Measurements from ENCODE around the gene C1orf21.

C1orf21 gene

DNA sequence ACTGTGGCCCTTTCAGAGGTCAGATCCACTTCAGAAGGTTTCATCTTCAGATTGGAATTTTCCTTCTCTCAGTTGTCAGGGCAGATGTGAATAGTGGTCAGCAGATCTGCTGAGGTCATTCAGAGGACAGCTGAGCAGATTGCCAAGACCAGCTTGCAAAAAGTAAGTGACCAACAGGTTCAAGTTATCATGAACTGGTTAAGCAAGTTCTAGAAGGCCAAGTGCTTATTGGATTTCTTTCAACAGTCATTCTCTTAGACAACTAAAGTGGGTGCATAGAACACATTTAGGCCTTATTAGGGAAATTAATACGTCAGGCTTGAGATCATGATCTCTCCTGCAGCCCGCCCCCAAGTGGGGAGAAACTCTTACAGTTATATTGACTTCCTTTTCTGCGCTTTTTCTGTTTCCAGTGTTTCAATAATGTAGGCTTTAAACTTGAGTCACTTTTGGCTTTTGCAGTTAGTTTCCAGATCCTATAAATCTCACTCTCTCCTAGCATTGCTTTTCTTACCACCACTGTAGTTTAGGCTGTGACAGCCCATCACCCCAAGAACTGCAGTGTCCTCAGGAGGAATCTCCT is 96.4 kb downstream of the C1orf21 start:
- Histone ChIP-seq H3K9me3 (ENCODE audit: control insufficient read depth, insufficient read depth, low read depth, low read length) (no peaks in the 10 kb centered on the region), H3K9ac (ENCODE audit: low read length) (no peak overlapping the region), H3K27me3 (ENCODE audit: control insufficient read depth, insufficient read depth, low read length) (no peaks in the 10 kb centered on the region), H3K4me3 (ENCODE audit: low read depth, low read length) (no peak overlapping the region), H3K27ac (ENCODE audit: low read depth, low read length) (no peak overlapping the region), H3K4me1 (ENCODE audit: control insufficient read depth, insufficient read depth, low read length) (peaks cover 41% of the 10 kb centered on the region), H3K36me3 (ENCODE audit: control insufficient read depth, insufficient read depth, low read length) (no peaks in the 10 kb centered on the region)

DNA sequence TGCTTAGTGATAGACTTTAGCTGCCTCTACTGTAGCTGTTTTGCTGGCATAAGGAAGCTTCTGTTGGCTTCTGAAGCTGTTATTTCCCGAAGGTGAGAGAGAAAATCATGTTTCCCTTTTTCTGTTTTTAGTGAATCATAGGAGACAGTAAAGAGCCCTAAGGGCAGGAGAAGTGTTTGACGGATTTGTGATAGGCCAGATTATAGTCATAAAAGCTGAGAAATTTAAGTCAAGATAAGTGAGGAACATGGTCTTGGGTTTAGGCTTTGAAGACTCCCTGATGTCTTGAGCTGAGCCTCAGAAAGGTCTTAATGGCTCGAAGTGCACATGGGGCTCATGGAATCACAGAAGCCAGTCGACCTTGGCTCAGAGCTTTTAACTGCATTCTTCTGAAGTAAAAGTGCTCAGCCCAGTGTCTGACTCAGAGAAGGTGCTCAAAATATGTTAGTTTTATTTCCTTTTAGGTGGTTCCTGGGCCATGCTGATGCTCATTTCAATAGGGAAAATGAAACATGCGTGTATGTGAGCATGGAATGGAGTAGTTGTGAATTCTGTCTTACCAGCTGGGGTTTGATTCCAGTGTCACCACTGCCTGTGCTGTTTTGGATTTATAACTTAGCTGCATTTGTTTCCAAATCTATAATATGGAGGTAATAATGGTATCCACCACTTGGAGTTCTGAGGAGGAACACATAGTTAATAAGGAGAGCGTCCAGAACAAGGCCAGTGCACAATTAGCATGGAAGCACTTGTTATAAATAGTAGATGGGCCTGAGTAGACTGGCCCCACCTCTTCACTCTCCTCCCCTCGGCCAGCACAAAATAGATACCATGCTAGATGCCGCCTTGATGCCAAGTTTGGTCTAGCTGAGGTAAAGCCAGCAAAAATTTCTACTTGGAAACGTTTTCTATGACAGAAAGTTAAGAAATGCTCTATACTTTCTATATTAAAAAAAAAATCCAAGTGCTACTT is 99.2 kb downstream of the C1orf21 start:
- Histone ChIP-seq H3K4me1 (ENCODE audit: control insufficient read depth, insufficient read depth, low read length) (peaks cover 35% of the 10 kb centered on the region), H3K27ac (ENCODE audit: low read depth, low read length) (no peak overlapping the region), H3K9me3 (ENCODE audit: control insufficient read depth, insufficient read depth, low read depth, low read length) (no peaks in the 10 kb centered on the region), H3K36me3 (ENCODE audit: control insufficient read depth, insufficient read depth, low read length) (no peaks in the 10 kb centered on the region), H3K27me3 (ENCODE audit: control insufficient read depth, insufficient read depth, low read length) (no peaks in the 10 kb centered on the region), H3K4me3 (ENCODE audit: low read depth, low read length) (no peak overlapping the region), H3K9ac (ENCODE audit: low read length) (no peak overlapping the region)

GRCh38 chr1:184486761-184487445 is 100.1 kb downstream of the C1orf21 start:
- Histone ChIP-seq H3K9ac (ENCODE audit: low read length) (no peak overlapping the region), H3K4me3 (ENCODE audit: low read depth, low read length) (no peak overlapping the region), H3K9me3 (ENCODE audit: control insufficient read depth, insufficient read depth, low read depth, low read length) (no peaks in the 10 kb centered on the region), H3K4me1 (ENCODE audit: control insufficient read depth, insufficient read depth, low read length) (peaks cover 35% of the 10 kb centered on the region), H3K27me3 (ENCODE audit: control insufficient read depth, insufficient read depth, low read length) (no peaks in the 10 kb centered on the region), H3K36me3 (ENCODE audit: control insufficient read depth, insufficient read depth, low read length) (no peaks in the 10 kb centered on the region), H3K27ac (ENCODE audit: low read depth, low read length) (peak overlapping the region; percentile 26; the same call in 1 of the 2 replicates)

DNA sequence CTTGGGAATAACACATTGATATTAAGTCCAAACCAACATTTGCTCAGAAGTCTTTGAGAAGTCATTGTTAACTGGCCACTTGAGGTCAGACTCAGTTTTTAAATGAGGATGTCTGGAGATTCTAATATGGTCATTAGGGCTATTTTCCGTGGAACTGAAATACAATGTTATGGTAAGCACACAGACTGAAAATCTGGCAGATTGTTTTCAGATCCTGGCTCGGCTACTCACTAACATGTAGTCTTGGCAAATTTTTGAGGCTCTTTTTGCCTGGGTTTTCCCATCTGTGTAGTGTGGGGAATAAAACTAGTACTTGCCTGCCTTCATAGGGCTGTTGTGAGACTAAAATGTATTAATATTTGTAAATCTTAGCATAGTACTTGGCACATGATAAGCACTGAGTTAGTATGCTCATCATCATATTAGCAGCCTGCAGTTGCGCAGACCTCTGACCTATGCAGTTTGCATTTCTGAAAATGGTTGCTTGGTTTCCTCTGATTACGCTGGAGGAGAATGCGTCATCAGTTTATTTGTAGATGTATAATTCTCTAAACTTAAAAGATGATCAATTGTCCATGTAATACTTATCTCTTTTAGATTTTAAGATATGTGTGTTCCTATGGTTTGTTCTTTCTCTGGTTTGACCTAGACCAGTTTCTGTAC is 100.8 kb downstream of the C1orf21 start:
- Histone ChIP-seq H3K9ac (ENCODE audit: low read length) (no peak overlapping the region), H3K36me3 (ENCODE audit: control insufficient read depth, insufficient read depth, low read length) (no peaks in the 10 kb centered on the region), H3K4me1 (ENCODE audit: control insufficient read depth, insufficient read depth, low read length) (peaks cover 35% of the 10 kb centered on the region), H3K27me3 (ENCODE audit: control insufficient read depth, insufficient read depth, low read length) (no peaks in the 10 kb centered on the region), H3K27ac (ENCODE audit: low read depth, low read length) (no peak overlapping the region), H3K4me3 (ENCODE audit: low read depth, low read length) (no peak overlapping the region), H3K9me3 (ENCODE audit: control insufficient read depth, insufficient read depth, low read depth, low read length) (no peaks in the 10 kb centered on the region)

DNA sequence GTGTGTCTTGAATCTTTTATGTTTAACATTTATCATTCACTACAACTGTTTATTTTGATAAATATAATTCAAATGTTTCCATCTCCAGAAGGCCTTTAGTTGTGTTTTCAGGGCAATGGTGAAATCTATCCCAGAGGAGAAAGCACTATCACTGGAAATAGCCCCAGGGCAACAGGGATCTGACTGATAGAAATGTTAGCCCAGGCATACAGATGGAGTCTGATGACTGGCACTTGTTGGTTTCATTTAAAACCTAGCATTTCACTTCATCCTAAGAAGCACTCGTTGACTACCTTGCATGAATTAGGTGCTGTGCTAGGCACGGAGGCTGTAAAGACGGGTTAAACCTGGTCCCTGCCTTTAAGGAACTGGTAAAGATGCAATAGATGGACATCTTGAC is 103.1 kb downstream of the C1orf21 start:
- Histone ChIP-seq H3K27me3 (ENCODE audit: control insufficient read depth, insufficient read depth, low read length) (no peaks in the 10 kb centered on the region), H3K36me3 (ENCODE audit: control insufficient read depth, insufficient read depth, low read length) (no peaks in the 10 kb centered on the region), H3K9ac (ENCODE audit: low read length) (no peak overlapping the region), H3K9me3 (ENCODE audit: control insufficient read depth, insufficient read depth, low read depth, low read length) (no peaks in the 10 kb centered on the region), H3K4me1 (ENCODE audit: control insufficient read depth, insufficient read depth, low read length) (peaks cover 35% of the 10 kb centered on the region), H3K27ac (ENCODE audit: low read depth, low read length) (no peak overlapping the region), H3K4me3 (ENCODE audit: low read depth, low read length) (no peak overlapping the region)

- no peak overlapping the region for H3K27ac ChIP-seq (ENCODE audit: low read depth, low read length)
Measured at GRCh38 chr1:184492536-184492935, 105.7 kb downstream of the C1orf21 start.

DNA sequence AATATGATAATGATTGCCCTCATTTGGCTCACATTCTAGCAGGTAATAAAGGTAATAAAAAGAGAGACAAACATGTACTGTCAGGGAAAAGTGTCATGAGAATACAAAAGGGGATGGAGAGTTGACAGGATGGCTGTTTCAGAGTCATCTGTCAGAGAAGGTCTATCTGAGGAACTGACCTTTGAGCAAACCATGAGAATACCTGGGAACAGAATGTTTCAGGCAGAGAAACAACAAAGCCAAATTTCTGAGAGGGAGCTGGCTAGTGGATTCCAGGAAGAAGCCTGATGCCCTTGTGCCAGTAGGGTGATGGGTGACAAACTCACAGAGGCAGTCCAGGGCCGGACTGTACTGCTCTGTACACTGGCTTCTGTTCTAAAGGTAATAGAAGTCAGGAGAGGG is 107.2 kb downstream of the C1orf21 start:
- Histone ChIP-seq H3K4me1 (ENCODE audit: control insufficient read depth, insufficient read depth, low read length) (peaks cover 33% of the 10 kb centered on the region), H3K4me3 (ENCODE audit: low read depth, low read length) (no peak overlapping the region), H3K27me3 (ENCODE audit: control insufficient read depth, insufficient read depth, low read length) (no peaks in the 10 kb centered on the region), H3K9ac (ENCODE audit: low read length) (no peak overlapping the region), H3K9me3 (ENCODE audit: control insufficient read depth, insufficient read depth, low read depth, low read length) (no peaks in the 10 kb centered on the region), H3K36me3 (ENCODE audit: control insufficient read depth, insufficient read depth, low read length) (no peaks in the 10 kb centered on the region), H3K27ac (ENCODE audit: low read depth, low read length) (no peak overlapping the region)

More at GRCh38 chr1:184492536-184492935, 105.7 kb downstream of the C1orf21 start:
- Histone ChIP-seq H3K4me3 (ENCODE audit: low read depth, low read length) (no peak overlapping the region), H3K9me3 (ENCODE audit: control insufficient read depth, insufficient read depth, low read depth, low read length) (no peaks in the 10 kb centered on the region), H3K36me3 (ENCODE audit: control insufficient read depth, insufficient read depth, low read length) (no peaks in the 10 kb centered on the region), H3K9ac (ENCODE audit: low read length) (no peak overlapping the region), H3K27me3 (ENCODE audit: control insufficient read depth, insufficient read depth, low read length) (no peaks in the 10 kb centered on the region), H3K4me1 (ENCODE audit: control insufficient read depth, insufficient read depth, low read length) (peaks cover 21% of the 10 kb centered on the region)

DNA sequence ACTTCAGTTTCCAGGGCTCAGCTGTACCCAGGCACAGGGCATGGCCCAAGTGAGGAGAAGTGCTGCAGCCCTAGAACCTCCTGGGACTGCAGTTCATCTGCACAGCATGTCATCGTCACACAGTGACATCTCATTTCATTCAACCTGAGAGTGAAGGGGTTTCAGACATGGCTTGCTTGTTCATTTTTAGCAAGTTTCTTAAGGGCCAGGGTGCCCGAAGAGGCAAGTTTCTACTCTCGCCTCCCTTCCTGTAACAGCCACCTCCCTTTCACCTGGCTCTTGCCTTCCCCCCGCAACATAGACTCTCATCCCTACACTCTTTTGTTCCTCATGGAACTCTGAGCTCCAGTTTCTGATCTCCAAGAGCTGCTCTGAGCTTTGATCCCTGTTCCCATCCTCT is 108.1 kb downstream of the C1orf21 start:
- H3K4me1 ChIP-seq (ENCODE audit: control insufficient read depth, insufficient read depth, low read length): peaks cover 38% of the 10 kb centered on the region
- H3K9ac ChIP-seq (ENCODE audit: low read length): no peak overlapping the region
- H3K4me3 ChIP-seq (ENCODE audit: low read depth, low read length): no peak overlapping the region

GRCh38 chr1:184497959-184498723 is 111.3 kb downstream of the C1orf21 start:
- Histone ChIP-seq H3K27me3 (ENCODE audit: control insufficient read depth, insufficient read depth, low read length) (no peaks in the 10 kb centered on the region), H3K4me1 (ENCODE audit: control insufficient read depth, insufficient read depth, low read length) (peaks cover 26% of the 10 kb centered on the region), H3K36me3 (ENCODE audit: control insufficient read depth, insufficient read depth, low read length) (no peaks in the 10 kb centered on the region), H3K27ac (ENCODE audit: low read depth, low read length) (no peak overlapping the region), H3K4me3 (ENCODE audit: low read depth, low read length) (0 out of 2 replicates have a peak overlapping the region, but pooled peaks have one; percentile 25), H3K9ac (ENCODE audit: low read length) (no peak overlapping the region), H3K9me3 (ENCODE audit: control insufficient read depth, insufficient read depth, low read depth, low read length) (no peaks in the 10 kb centered on the region)

More for the DNA sequence above, 108.1 kb downstream of the C1orf21 start:
- Histone ChIP-seq H3K36me3 (ENCODE audit: control insufficient read depth, insufficient read depth, low read length) (no peaks in the 10 kb centered on the region), H3K9me3 (ENCODE audit: control insufficient read depth, insufficient read depth, low read depth, low read length) (no peaks in the 10 kb centered on the region), H3K27me3 (ENCODE audit: control insufficient read depth, insufficient read depth, low read length) (no peaks in the 10 kb centered on the region), H3K27ac (ENCODE audit: low read depth, low read length) (no peak overlapping the region)

DNA sequence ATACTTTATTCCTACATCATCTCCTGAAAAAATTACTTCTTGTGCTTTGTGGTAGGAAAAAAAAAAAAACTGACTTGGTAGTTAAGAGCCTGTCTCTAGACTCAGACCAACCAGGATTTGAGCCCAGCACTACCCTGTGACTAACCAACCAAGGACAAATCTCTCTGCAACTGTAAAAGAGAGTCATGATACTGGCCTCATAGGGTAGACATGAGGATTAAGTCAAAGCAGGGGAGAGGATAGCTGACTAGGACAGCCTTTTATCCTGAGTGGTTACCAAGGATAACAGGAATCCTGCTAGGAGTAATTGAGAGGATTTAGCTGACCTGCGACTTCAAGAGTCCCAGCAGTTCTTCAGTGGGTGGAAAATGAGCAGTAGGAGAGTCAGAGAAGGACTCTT is 112.8 kb downstream of the C1orf21 start:
- H3K36me3 ChIP-seq (ENCODE audit: control insufficient read depth, insufficient read depth, low read length): no peaks in the 10 kb centered on the region
- peaks cover 33% of the 10 kb centered on the region for H3K4me1 ChIP-seq (ENCODE audit: control insufficient read depth, insufficient read depth, low read length)
- H3K9ac ChIP-seq (ENCODE audit: low read length): no peak overlapping the region
- H3K9me3 ChIP-seq (ENCODE audit: control insufficient read depth, insufficient read depth, low read depth, low read length): no peaks in the 10 kb centered on the region
- H3K4me3 ChIP-seq (ENCODE audit: low read depth, low read length): no peak overlapping the region
- no peaks in the 10 kb centered on the region for H3K27me3 ChIP-seq (ENCODE audit: control insufficient read depth, insufficient read depth, low read length)
- H3K27ac ChIP-seq (ENCODE audit: low read depth, low read length): no peak overlapping the region
